HG02623 (cell line): Measurements from ENCODE around the gene SYT15.
"Not testable (repeated sequence)": the region's sequence is repeated elsewhere in the genome, so short reads cannot be mapped to it uniquely, and the experiment has no call there.

Experiments used
- ATAC-seq: cut with Tn5 transposase; IDR thresholded peaks from one replicate; pipeline ENCODE4 v1.9.1; 2021; ENCODE audit warnings: moderate library complexity; ENCODE audit not compliant: unreplicated experiment

The SYT15 gene

DNA sequence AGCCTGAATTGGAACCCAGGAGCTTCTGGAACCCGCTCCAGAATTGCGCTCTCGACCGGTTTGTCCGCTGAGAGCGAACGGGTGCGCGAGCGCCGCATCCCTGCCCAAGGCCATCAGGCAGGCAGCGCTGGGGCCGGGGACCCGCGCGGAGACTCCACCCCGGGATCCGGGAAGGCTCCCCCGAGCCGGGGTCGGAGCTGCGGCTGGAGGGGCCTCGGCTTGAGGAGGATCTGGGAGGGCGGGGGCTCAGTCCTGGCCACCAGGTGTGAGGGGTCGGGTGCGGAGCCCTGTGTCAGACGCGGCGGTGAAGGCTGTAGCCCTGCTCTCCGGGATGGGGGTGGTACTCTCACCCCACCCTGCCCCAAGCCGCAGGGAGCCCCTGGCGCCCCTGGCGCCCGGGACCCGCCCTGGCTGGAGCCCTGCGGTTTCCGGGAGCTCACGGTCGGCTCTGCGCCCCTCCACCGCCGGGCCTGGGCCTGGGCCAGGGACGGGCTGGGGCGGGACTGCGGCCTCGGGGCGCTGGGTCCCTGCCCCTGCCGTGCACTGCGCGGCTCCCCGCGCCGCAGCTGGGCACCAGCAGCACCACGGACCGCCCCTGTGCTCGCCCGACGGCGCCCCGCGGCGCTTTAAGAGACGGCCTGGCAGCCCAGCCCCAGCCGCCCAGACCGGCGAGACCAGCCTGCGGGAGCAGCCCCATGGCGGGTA, at the start of gene SYT15:
SYT15 (plus strand) TSS at position 655 of the 705 bp plus-strand sequence; CDS start at position 696, 41 bp downstream.
- ATAC-seq = not testable (repeated sequence)

DNA sequence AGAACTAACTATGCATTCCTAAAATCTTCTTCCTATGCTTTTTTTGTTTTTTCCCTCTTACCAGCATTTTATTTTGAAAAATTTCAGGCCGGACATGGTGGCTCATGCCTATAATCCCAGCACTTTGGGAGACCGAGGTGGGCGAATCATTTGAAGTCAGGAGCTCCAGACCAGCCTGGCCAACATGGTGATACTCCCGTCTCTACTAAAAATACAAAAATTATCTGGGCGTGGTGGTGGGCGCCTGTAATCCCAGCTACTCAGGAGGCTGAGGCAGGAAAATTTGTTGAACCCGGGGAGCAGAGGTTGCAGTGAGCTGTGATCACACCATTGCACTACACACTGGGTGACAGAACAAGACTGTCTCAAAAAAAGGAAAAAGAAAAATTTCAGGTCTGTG, 49.2 kb upstream of the SYT15 start:
- not testable (repeated sequence) for ATAC-seq

DNA sequence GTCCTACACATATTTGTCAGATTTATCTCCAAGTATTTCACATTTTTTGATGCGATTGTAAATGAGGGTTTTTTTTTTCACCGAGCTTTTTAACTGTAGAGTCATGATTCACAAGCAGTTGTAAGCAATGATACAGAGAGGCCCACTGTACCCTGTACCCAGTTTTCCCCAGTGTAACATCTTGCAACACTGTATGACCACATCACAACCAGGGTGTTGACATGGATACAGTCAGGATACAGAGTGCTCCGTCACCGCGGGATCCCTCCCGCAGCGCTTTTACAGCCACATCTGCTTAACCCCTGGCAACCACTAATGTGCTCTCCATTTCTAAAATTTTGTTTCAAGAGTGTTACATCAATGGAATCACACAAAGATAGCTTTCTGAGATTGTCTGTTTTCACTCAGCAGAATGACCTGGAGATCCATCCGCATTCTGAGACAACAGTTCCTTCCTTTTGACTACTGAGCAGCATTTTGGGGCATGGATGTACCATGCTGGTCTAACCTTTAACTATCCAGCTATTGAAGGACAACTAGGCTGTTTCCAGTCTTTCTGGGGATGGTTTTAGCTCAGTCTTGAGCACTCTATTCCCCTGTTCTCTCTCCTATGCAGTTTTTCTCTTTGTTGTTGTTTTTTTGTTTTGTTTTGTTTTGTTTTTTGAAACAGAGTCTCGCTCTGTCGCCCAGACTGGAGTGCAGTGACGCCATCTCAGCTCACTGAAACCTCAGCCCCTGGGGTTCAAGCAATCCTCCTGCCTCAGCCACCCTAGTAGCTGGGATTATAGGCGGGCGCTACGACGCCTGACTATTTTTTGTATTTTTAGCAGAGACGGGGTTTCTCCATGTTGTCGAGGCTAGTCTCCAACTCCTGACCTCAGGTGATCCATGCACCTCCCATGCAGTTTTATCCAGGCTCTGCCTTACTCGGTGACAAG, 48.4 kb upstream of the SYT15 start:
- no peak for ATAC-seq

DNA sequence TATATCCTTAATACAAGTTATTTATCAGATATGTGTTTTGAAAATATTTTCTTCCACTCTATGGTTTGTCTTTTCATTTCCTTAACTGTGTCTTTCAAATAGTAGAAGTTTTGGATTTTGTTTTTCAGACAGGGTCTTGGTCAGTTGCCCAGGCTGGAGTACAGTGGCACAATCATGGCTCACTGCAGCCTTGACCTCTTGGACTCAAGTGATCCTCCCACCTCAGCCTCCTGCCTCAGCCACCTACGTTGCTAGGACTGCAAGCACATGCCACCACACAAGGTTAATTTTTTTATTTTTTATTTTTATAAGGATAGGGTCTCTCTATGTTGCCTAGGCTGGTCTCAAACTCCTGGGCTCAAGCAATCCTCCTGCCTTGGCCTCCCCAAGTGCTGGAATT, 46.7 kb upstream of the SYT15 start:
- not testable (repeated sequence) for ATAC-seq

DNA sequence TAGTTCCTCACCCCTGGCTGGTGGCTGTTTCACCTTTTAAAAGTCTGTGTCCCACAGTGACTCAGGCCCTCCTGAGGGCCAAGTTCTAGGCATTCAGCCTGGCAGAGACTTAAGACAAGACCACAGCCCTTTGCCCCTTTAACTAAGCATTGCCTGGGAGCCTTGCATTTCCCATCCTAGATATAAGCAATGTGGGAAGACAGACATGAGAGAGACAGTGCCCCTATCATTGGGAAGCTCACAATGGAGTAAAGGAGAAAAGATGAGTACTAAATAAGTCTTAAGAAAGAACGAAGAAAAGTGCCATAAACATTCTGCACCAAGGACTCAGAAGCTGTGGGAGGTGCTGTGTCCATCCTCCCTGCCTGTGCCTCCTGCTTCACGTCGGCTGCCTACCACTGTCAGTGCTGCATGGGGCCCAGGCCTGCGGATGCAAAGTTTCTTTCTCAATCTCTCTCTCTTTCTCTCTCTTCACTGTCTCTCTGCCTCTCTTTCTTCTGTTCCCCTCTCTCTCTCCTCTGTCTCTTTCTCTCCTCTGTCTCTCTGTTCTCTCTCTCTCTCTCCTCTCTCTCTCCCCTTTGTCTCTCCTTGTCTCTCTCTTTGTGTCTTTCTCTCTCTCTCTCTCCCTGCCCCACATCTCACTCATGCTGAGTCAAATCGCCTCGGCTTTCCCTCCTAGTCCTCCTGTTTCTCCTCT, 44.0 kb upstream of the SYT15 start:
- no peak for ATAC-seq

DNA sequence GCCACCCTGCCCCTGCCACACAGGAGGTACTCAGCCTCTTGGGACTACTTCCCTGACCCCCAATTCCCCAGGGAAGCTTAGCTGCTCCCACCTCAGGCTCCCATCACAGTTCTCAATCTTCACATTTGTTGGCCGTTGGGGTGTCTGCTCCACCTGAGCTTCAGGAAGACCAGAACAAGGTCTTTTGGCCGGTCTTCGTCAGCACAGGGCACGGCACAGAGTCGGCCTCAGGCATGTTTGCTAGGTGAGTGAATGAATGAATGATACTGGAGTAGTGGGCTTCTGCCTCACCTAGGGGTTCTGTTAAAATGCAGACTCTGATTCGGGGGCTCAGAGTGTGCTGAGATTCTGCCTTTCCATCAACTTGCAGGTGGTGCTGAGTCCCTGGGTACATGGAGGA, 42.8 kb upstream of the SYT15 start:
- no peak for ATAC-seq

DNA sequence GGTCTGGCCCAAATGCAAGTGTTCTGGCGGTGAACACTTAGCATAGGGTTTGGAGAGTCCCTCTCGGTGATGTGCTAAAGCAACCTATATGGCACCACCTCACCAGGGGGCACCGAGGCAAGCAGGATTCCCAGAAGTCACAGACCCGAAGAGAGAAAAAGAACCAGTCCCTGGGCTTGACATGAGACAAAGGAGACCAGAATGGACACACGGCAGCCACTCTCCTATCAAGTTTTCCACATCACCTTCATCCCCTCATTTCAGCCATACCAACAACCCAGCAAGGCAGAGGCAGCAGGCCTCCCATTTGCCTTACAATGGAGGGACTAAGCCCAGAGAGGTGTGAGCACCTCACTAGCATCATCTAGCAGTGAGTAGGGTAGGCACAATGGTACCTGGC, 42.1 kb upstream of the SYT15 start:
- no peak for ATAC-seq

DNA sequence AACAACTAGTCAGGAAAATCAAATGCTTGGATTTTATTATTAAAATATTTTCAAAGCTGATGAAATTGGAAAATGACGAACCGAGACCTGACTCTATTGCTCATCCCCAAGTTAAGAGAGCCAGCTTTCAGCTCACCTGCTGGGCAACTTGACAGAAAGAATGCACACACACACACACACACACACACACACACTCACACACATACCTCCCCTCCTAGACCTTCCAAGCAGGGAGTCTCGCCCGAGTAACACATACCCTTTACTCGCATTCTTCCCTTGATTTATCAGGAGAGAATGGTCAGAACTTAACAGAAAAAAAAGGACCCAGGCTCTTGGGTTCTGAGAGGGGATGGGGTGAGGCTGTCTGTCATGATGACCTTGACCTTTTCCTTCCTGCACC, 41.6 kb upstream of the SYT15 start:
- no peak for ATAC-seq

DNA sequence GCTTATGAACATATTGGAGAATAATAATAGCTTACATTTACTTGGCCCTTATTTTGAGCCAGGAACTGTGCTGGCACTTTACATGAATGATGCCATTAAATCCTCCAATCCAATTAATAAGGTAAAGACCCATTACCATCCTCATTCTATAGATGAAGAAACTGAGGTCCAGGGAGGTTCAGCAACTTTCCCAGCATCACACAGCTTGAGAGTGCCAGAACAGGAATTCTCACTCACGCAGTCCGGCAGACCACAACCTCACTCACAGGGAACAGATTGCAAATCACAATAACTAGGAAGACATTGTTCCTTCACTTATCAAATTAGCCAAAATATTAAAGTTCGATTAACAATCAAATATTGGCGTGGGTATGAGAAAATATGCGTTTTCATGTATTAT, 40.8 kb upstream of the SYT15 start:
- no peak for ATAC-seq

DNA sequence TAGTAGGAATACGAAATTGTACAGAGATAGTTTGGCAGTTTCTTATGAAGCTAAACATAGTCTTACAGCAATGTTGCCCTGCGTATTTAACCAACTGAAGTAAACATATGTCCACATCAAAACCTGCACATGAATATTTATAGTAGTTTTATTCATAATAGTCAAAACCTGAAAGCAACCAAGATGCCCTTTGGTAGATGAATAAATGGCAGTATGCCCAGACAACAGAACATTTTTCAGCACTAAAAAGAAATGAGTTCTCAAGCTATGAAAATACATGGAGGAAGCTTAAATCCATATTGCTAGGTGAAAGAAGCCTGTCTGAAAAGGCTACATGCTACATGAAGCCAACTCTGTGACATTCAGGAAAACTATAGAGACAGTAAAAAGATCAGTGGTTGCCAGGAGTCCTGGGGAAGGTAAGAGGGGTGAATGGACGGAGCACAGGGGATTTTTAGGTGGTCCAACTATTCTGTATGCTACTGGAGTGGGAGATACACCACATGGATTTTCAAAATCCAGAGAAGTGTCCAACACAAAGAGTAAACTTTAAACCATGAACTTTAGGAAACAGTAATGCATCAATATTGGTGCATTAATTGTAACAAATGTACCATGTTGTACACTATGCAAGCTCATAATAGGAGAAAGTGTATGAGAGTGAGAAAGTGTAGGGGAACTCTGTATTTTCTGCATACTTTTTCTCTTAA, 40.1 kb upstream of the SYT15 start:
- ATAC-seq = no peak

DNA sequence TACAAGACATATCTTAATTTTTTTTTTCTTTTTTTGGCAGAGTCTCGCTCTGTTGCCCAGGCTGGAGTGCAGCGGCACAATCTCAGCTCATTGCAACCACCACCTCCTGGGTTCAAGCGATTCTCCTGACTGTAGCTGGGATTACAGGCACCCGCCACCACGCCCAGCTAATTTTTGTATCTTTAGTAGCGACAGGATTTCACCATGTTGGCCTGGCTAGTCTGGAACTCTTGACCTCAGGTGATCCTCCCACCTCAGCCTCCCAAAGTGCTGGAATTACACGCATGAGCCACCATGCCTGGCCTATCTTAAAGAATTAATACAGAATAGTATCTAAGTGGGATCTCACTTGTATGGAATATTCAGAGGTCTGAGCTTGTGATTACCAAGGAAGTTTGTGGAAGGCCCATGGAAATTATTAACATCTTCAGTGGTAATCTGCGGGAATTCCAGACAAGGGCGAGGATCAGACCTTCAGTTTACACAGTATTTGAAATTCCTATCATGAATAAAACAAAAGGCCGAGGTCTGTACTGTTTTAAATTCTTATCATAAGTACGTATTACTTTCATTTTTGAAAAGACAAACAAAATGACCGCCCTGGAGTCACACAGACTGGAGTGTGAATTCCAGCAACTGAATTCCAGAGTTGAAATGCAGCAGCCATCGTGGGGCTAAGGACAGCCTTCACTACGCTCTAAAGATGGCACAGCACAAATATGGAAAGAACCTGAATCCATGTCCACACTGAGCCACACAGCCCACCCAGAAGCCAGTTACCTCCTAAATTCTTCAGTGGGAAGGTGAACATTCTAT, 39.1 kb upstream of the SYT15 start:
- ATAC-seq = no peak

DNA sequence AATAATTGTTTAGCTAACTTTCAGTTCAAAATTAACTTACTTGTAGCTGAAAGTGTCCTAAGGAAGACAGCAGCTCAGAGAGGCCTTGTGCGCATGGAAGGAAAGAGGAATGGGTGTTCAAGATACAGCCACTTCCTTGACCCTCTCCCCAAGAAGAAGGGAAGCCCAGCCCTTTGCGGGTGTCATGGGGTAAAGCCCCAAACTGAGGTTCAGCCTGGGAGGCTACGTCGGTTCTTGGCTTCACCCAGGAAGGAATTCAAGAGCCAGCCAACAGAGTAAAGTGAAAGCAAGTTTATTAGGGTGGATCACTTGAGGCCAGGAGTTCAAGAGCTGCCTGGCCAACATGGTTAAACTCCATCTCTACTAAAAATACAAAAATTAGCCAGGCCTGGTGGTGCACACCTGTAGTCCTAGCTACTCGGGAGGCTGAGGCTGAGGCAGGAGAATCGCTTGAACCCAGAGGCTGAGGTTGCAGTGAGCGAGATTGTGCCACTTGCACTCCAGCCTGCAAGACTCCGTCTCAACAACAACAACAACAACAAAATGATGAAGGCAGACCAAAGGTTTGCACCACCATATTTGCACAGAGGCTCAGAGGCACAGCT, 38.4 kb upstream of the SYT15 start:
- no peak for ATAC-seq

DNA sequence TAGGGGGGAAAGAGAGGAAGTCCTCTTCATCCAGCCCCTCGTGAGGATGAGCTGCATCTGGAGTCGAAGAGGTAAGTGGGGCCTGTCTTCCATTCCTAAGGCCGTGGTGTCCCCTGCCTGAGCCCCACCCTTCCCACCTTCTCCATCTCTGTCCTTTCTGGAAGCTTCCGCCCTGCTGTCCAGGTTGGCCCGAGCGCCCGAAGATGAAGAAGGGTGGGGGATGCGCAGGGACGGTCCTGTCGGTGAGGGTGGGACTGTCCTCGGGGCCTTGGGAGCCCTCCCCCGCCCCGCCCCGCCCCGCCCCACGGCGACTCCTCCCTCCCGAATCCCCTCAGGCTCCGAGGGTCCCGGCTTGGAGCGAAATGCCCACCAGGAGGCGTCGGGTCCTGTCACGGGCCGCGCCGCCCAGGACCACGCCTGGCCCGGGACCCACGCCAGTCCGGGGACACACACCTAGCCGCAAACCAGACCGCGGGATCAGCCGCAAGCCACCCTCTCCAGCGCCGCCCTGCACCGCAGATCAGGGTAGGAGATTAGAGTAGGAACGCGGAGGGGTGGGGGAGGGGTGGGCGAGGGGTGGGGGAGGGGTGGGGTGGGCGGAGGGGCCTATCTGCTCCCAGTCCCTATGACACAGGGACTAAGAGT, 37.8 kb upstream of the SYT15 start:
- ATAC-seq = no peak

DNA sequence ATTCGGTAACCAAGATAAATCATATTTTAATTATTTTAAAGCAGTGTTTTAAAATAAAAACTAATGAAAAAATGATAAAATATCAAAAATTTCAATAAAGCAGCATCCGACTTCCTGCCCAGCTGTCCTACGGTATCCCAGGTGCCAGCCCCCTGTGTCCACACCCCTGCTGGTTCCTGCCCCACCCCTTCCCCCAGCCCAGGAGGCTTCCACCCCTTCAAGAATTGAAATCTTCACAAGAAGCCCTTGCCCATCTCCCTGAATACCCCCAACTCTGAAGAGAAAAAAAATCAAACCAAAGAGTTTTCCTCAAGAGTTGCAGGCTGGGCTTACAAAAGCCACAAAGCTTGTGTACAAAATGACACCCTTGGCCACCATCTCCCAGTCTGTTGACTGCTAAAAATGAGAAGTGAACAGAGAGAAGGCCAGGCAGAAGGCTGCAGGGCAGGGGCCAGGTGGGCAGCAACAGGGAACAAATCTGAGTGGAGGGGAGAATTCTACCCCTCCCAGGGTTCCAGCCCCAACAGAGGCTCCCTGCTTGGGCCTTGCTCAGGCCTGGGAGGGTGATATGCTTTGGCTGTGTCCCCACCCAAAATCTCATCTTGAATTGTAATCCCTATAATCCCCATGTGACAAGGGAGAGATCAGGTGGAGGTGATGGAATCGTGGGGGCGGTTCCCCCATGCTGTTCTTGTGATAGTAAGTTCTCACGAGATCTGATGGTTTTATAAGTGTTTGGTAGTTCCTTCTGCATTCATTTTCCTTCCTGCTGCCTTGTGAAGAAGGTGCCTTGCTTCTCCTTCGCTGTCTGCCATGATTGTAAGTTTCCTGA, 37.0 kb upstream of the SYT15 start:
- no peak for ATAC-seq

DNA sequence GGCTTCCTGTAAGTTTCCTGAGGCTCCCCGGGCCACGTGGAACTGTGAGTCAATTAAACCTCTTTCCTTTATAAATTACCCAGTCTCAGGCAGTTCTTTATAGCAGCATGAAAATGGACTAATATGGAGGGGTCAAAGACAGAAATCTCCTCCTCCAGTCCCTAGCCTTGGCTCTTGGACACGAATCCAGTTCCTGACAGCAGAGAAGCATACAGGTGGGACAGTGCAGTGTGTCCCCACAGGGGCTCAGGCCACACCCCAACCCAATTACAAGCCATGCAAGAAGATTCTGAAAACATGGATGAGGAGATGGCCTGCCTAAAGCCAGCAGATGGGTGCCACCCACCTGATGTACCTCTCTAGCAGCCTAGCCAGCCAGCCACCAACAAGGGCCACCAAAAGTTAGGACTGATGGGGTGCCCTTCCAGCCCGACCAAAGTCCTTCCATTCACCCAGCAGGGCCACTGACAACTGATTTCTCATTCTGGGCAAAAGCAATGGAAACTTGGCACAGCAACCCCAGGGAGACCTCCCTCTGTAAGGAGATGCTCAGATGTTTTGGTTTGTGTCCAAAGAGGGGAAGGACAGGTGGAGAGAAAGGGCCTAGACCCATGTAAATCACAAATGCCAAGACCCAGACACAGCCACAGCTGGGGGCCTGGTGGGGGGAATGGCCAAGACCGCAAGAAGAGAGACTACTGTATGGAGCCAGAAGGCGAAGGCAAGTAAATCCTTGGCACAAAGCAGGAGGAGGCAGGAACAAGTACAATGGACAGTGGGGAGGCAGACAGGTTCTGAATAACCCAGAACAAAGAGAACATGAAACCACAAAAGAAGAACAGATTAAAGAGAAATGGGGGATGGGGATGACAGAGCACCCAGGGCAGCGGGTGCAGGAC, 36.1 kb upstream of the SYT15 start:
- no peak for ATAC-seq

DNA sequence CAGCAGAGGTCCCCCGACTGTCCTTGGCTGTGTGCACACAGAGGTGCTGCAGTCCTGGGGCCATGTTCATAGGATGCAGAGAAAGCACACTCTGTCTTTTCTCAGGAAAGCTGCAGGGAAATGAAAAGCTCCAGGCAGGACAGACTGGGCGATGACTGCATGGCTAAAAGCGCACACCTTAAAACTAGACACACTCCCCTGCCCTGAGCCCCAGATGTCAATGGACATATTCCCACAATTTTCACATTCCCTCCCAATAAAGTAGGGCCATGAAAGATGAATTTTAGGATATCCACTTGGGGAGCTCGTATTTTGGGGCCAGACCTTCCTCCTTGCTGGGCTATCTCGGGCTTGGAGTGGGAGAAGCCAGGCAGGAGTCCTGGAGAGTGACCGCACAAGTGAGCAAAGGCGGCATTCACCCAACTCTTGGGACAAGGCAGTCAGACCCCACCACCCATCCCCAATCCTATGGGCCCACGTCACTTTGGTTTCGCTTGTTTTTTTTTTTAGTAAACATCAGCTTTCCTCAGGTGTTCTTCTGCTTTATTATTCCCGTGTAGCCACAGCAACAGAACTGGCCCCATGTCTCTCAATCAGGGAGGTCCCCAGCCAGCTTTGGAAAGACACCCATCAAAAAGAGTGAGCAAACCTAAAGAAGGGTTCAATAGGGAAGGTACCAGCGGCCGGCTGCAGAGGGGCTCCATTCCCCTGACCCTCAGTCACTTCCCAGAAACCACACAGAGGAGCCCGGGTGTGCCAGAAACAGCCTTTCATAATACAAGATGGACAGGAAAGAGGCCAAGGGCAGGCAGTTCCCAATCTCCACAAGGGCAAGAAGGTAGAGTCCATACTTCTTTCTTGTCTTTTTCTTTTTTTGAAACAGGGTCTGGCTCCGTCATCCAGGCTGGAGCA, 35.2 kb upstream of the SYT15 start:
- no peak for ATAC-seq
